H9 (cell line): Measurements from ENCODE around the gene NUP62CL. TPM values are rescaled to one million over a fixed set of nuclear protein-coding genes. Genes with fewer than 3 reads are reported as not detected.
"Not testable (repeated sequence)": the region's sequence is repeated elsewhere in the genome, so short reads cannot be mapped to it uniquely, and the experiment has no call there.

Experiments used
- DNase-seq: peaks from one replicate; pipeline ENCODE4 v3.0.0-alpha.2; 2017
- H2AFZ ChIP-seq: one replicate; pipeline ENCODE4 v1.6.1; 2013; ENCODE audit warnings: mild to moderate bottlenecking, low read length, control low read depth, moderate library complexity
- H2AK5ac ChIP-seq: 2 replicates; pipeline ENCODE4 v1.6.1; 2013; ENCODE audit warnings: low read length, control low read depth, mixed read lengths; ENCODE audit not compliant: insufficient read length
- H2BK120ac ChIP-seq: one replicate; pipeline ENCODE4 v1.6.1; 2013; ENCODE audit warnings: low read depth, mild to moderate bottlenecking, low read length, control low read depth, inconsistent platforms; ENCODE audit not compliant: poor library complexity, severe bottlenecking
- H2BK12ac ChIP-seq: 2 replicates; pipeline ENCODE4 v1.6.1; 2013; ENCODE audit warnings: low read length, control low read depth, mixed read lengths, low read depth; ENCODE audit not compliant: insufficient read length
- H2BK15ac ChIP-seq: 2 replicates; pipeline ENCODE4 v1.6.1; 2013; ENCODE audit warnings: low read depth, low read length, control low read depth
- H2BK20ac ChIP-seq: one replicate; pipeline ENCODE4 v1.6.1; 2013; ENCODE audit warnings: low read depth, mild to moderate bottlenecking, low read length, control low read depth, inconsistent platforms; ENCODE audit not compliant: poor library complexity, severe bottlenecking
- H2BK5ac ChIP-seq: 2 replicates; pipeline ENCODE4 v1.6.1; 2013; ENCODE audit warnings: low read length, control low read depth, mixed read lengths; ENCODE audit not compliant: insufficient read length
- H3K14ac ChIP-seq: 2 replicates; pipeline ENCODE4 v1.6.1; 2013; ENCODE audit warnings: low read length, control low read depth; ENCODE audit not compliant: insufficient read depth
- H3K18ac ChIP-seq: 2 replicates; pipeline ENCODE4 v1.6.1; 2013; ENCODE audit warnings: low read depth, mild to moderate bottlenecking, mixed read lengths, low read length, control low read depth; ENCODE audit not compliant: insufficient read length
- H3K23ac ChIP-seq: 2 replicates; pipeline ENCODE4 v1.6.1; 2013; ENCODE audit warnings: low read length, control low read depth, mixed read lengths, low read depth; ENCODE audit not compliant: insufficient read length
- H3K23me2 ChIP-seq: 2 replicates; pipeline ENCODE4 v1.6.1; 2013; ENCODE audit warnings: low read depth, mild to moderate bottlenecking, mixed read lengths, low read length, control low read depth; ENCODE audit not compliant: insufficient read length, poor library complexity, severe bottlenecking
- H3K27ac ChIP-seq: 2 replicates; pipeline ENCODE4 v1.5.1; 2013; ENCODE audit warnings: low read length, control low read depth, mixed read lengths, low read depth; ENCODE audit not compliant: insufficient read length
- H3K27me3 ChIP-seq: 2 replicates; pipeline ENCODE4 v1.6.1; 2013; ENCODE audit warnings: low read length, control low read depth, inconsistent platforms; ENCODE audit not compliant: insufficient read depth
- H3K4ac ChIP-seq: 2 replicates; pipeline ENCODE4 v1.6.1; 2013; ENCODE audit warnings: low read depth, mild to moderate bottlenecking, control low read depth, inconsistent platforms, low read length, moderate library complexity
- H3K4me1 ChIP-seq: 2 replicates; pipeline ENCODE4 v1.6.1; 2013; ENCODE audit warnings: low read length, control low read depth, inconsistent platforms; ENCODE audit not compliant: insufficient read depth
- H3K4me2 ChIP-seq: 2 replicates; pipeline ENCODE4 v1.6.1; 2013; ENCODE audit warnings: low read length, control low read depth, mixed read lengths; ENCODE audit not compliant: insufficient read length, insufficient read depth
- H3K56ac ChIP-seq: 2 replicates; pipeline ENCODE4 v1.6.1; 2013; ENCODE audit warnings: low read depth, mild to moderate bottlenecking, mixed read lengths, low read length, control low read depth; ENCODE audit not compliant: insufficient read length
- H3K79me1 ChIP-seq: 2 replicates; pipeline ENCODE4 v1.6.1; 2013; ENCODE audit warnings: low read depth, mild to moderate bottlenecking, moderate library complexity, low read length, control low read depth, inconsistent platforms; ENCODE audit not compliant: insufficient read depth, poor library complexity, severe bottlenecking
- H3K79me2 ChIP-seq: 2 replicates; pipeline ENCODE4 v1.6.1; 2013; ENCODE audit warnings: low read length, control low read depth, inconsistent platforms; ENCODE audit not compliant: insufficient read depth
- H3K9ac ChIP-seq: 2 replicates; pipeline ENCODE4 v1.6.1; 2013; ENCODE audit warnings: low read length, control low read depth, mixed read lengths; ENCODE audit not compliant: insufficient read length; ENCODE audit errors: extremely low read depth
- H3K9me3 ChIP-seq: one replicate; pipeline ENCODE4 v1.6.1; 2013; ENCODE audit warnings: low read depth, low read length, inconsistent platforms; ENCODE audit not compliant: control insufficient read depth
- H3T11ph ChIP-seq: one replicate; pipeline ENCODE4 v1.6.1; 2013; ENCODE audit warnings: mild to moderate bottlenecking, low read length, control low read depth, inconsistent platforms
- H4K20me1 ChIP-seq: one replicate; pipeline ENCODE4 v1.6.1; 2013; ENCODE audit not compliant: control insufficient read depth, insufficient read length, insufficient read depth
- H4K5ac ChIP-seq: 2 replicates; pipeline ENCODE4 v1.6.1; 2013; ENCODE audit warnings: low read depth, mild to moderate bottlenecking, mixed read lengths, low read length, control low read depth; ENCODE audit not compliant: insufficient read length
- H4K8ac ChIP-seq: replicated peaks from 2 replicates; pipeline ENCODE4 v1.6.1; 2013; ENCODE audit warnings: low read length, control low read depth, mixed read lengths, low read depth; ENCODE audit not compliant: insufficient read length
- H4K91ac ChIP-seq: 2 replicates; pipeline ENCODE4 v1.6.1; 2013; ENCODE audit warnings: low read depth, mild to moderate bottlenecking, moderate library complexity, mixed read lengths, low read length, control low read depth; ENCODE audit not compliant: insufficient read length
- H3K27ac Mint-ChIP-seq, 3 experiments: 2 replicates in 2 of 3; 3 replicates in 1 of 3; pipeline ENCODE4 v1.8.0; 2020 to 2021; ENCODE audit warnings: mixed read lengths in 3 of 3, mild to moderate bottlenecking in 1 of 3, moderate library complexity in 1 of 3
- H3K27me3 Mint-ChIP-seq: 2 replicates; pipeline ENCODE4 v1.8.0; 2021; ENCODE audit warnings: low read depth, mild to moderate bottlenecking, moderate library complexity, mixed read lengths
- H3K36me3 Mint-ChIP-seq, 3 experiments: 2 replicates in 2 of 3; 3 replicates in 1 of 3; pipeline ENCODE4 v1.8.0; 2020 to 2021; ENCODE audit warnings: low read depth in 3 of 3, mixed read lengths in 3 of 3; ENCODE audit not compliant: insufficient read depth in 1 of 3
- H3K4me1 Mint-ChIP-seq, 2 experiments: 2 replicates each; pipeline ENCODE4 v1.8.0; 2020; ENCODE audit warnings: mixed read lengths in 2 of 2
- H3K4me3 Mint-ChIP-seq, 2 experiments: 2 replicates in 1 of 2; 3 replicates in 1 of 2; pipeline ENCODE4 v1.8.0; 2020 to 2021; ENCODE audit warnings: mild to moderate bottlenecking in 2 of 2, mixed read lengths in 2 of 2, moderate library complexity in 1 of 2
- H3K9me3 Mint-ChIP-seq, 2 experiments: 2 replicates in 1 of 2; 3 replicates in 1 of 2; pipeline ENCODE4 v1.8.0; 2020; ENCODE audit warnings: mild to moderate bottlenecking in 2 of 2, mixed read lengths in 2 of 2, moderate library complexity in 1 of 2
- CTCF ChIP-seq: fragments of 200-600 bp; sonication (generic); conservative IDR thresholded peaks from 3 replicates; pipeline ENCODE4 v1.8.0; 2021; ENCODE audit warnings: antibody characterized with exemption, mild to moderate bottlenecking
- WGBS: extraction: QIAGEN DNeasy Blood & Tissue Kit; methylation state at CpG from one replicate; pipeline ENCODE4 v1.1.7; 2013; ENCODE audit warnings: missing lambda C conversion rate, low lambda C conversion rate, mixed read lengths; ENCODE audit not compliant: insufficient read length; ENCODE audit errors: extremely low coverage; 5-methylcytosine and 5-hydroxymethylcytosine counted together
- total RNA-seq: library from RNA; stranded (reverse); gene quantifications from 2 replicates; pipeline ENCODE4 v1.2.1, GENCODE V29; 2021

Gene NUP62CL
- total RNA-seq, 1 experiment from 2014 or later: 3.9 TPM

- Histone ChIP-seq H3T11ph (no peak overlapping the region), H3K9ac (no peak overlapping the region), H3K27me3 (no peaks in the 10 kb centered on the region), H3K56ac (no peak overlapping the region), H3K23me2 (no peaks in the 10 kb centered on the region), H3K4me2 (no peak overlapping the region), H4K91ac (no peak overlapping the region), H3K4me1 (peaks cover 2% of the 10 kb centered on the region; the same call in 1 of the 2 replicates), H3K14ac (no peak overlapping the region), H3K27ac (no peak overlapping the region), H2BK5ac (no peak overlapping the region), H2BK120ac (no peak overlapping the region), H2BK20ac (no peak overlapping the region), H3K79me2 (no peaks in the 10 kb centered on the region), H3K18ac (no peak overlapping the region), H3K79me1 (no peaks in the 10 kb centered on the region), H2BK12ac (no peak overlapping the region), H3K9me3 (no peaks in the 10 kb centered on the region), H4K8ac (no peak overlapping the region), H4K5ac (no peak overlapping the region), H4K20me1 (no peaks in the 10 kb centered on the region), H2BK15ac (no peak overlapping the region), H3K4ac (no peak overlapping the region), H2AFZ (no peak overlapping the region), H2AK5ac (no peak overlapping the region), H3K23ac (no peak overlapping the region)
- H3K36me3 Mint-ChIP-seq: peaks cover 0 to 9% (median 0%) of the 10 kb centered on the region in 3 experiments; a peak in 4 of 7 replicates
- peaks cover 4 to 42% of the 10 kb centered on the region in 2 experiments; a peak in 3 of 5 replicates for H3K9me3 Mint-ChIP-seq
- no peak overlapping the region for H3K4me3 Mint-ChIP-seq
- no peaks in the 10 kb centered on the region for H3K27me3 Mint-ChIP-seq
- no peak for TF ChIP-seq CTCF
- WGBS: no CpG with 5 or more reads among the region's 3 CpGs
- peaks cover 4 to 5% of the 10 kb centered on the region in 2 experiments; a peak in 3 of 4 replicates for H3K4me1 Mint-ChIP-seq
- H3K27ac Mint-ChIP-seq: no peak overlapping the region
- DNase-seq: no peak
Measured at GRCh38 chrX:107199491-107199890, 6.7 kb downstream of the NUP62CL start.

- H2AFZ ChIP-seq, H4K91ac ChIP-seq, H3K79me1 ChIP-seq, H3K79me2 ChIP-seq, H2BK12ac ChIP-seq, H3K14ac ChIP-seq, H3K27ac Mint-ChIP-seq, H3K4me3 Mint-ChIP-seq, H3K27me3 ChIP-seq, H2BK5ac ChIP-seq, H3K23me2 ChIP-seq, H2BK20ac ChIP-seq, H4K5ac ChIP-seq, H3K9ac ChIP-seq, H4K8ac ChIP-seq, H3K23ac ChIP-seq, H3T11ph ChIP-seq, H2BK15ac ChIP-seq, H3K4me2 ChIP-seq, H3K9me3 ChIP-seq, H3K56ac ChIP-seq, H4K20me1 ChIP-seq, DNase-seq, H3K4me1 Mint-ChIP-seq, H2AK5ac ChIP-seq, H3K4ac ChIP-seq, H3K27me3 Mint-ChIP-seq, H2BK120ac ChIP-seq, H3K27ac ChIP-seq, H3K18ac ChIP-seq, H3K4me1 ChIP-seq: not testable (repeated sequence)
- H3K9me3 Mint-ChIP-seq: peaks cover 4 to 45% of the 10 kb centered on the region in 2 experiments; a peak in 3 of 5 replicates
- H3K36me3 Mint-ChIP-seq: peaks cover 0 to 11% (median 0%) of the 10 kb centered on the region in 3 experiments; a peak in 4 of 7 replicates
- WGBS: no CpG with 5 or more reads among the region's 6 CpGs
Measured at GRCh38 chrX:107198074-107198473, 8.2 kb downstream of the NUP62CL start.
